Measurements from ENCODE around the gene PI4K2A.

DNA sequence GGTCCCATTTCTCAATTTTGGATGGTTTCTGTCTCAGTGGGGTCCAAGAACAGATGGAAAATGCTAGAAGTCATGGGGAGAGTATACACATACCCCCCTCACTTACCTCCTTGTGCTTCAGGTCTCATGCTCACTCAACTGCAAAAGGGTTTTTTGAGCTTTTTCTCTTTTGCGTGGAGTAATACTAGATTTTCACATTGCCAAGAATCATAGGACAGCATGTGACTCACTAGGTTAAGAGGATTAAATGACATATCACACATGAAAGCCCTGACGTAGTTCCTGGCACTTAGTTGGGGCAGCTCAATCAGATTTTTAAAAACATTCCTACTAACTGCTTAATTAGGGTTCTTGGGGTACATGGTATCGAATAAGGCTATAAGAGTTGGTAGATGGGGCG lies 4.5 kb downstream of the PI4K2A start:
- TF ChIP-seq, protein P1, sequence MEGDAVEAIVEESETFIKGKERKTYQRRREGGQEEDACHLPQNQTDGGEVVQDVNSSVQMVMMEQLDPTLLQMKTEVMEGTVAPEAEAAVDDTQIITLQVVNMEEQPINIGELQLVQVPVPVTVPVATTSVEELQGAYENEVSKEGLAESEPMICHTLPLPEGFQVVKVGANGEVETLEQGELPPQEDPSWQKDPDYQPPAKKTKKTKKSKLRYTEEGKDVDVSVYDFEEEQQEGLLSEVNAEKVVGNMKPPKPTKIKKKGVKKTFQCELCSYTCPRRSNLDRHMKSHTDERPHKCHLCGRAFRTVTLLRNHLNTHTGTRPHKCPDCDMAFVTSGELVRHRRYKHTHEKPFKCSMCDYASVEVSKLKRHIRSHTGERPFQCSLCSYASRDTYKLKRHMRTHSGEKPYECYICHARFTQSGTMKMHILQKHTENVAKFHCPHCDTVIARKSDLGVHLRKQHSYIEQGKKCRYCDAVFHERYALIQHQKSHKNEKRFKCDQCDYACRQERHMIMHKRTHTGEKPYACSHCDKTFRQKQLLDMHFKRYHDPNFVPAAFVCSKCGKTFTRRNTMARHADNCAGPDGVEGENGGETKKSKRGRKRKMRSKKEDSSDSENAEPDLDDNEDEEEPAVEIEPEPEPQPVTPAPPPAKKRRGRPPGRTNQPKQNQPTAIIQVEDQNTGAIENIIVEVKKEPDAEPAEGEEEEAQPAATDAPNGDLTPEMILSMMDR (IDR thresholded peaks at IDR 0.05) = no peak
- no peak for TF ChIP-seq POLR2A (IDR thresholded peaks at IDR 0.05)

All from prostate gland (tissue), 2 donors.